HepG2 (cell line): Measurements from ENCODE around the gene C3orf22. TPM values are rescaled to one million over a fixed set of nuclear protein-coding genes. Genes with fewer than 3 reads are reported as not detected.

Source experiments
- ATAC-seq: fragments of 200-7000 bp; cut with Tn5 transposase; 3 replicates; pipeline ENCODE4 v1.9.1; 2020; ENCODE audit warnings: mild to moderate bottlenecking, moderate library complexity
- BruUV-seq: library from RNA; stranded (reverse); fragments of 400-500 nt; replicated peaks from 2 replicates; lab custom pipeline; 2021; lab: Mats Ljungman, UMichigan
- CTCF ChIA-PET: fragments of 300-600 bp; formaldehyde crosslinking; extraction: SDS; loops from one replicate; lab custom pipeline; 2021; ENCODE audit warnings: low total read pairs, inconsistent platforms, low intra/inter-chr PET ratio; lab: Yijun Ruan, JAX
- POLR2A ChIA-PET: fragments of 350-600 bp; sonication (Branson Sonifier 250); formaldehyde crosslinking; loops from one replicate; lab custom pipeline; 2020; ENCODE audit warnings: antibody characterized with exemption, inconsistent platforms; lab: Yijun Ruan, JAX
- DNase-seq: peaks from one replicate; pipeline ENCODE4 v3.0.0-alpha.2; 2015; ENCODE audit warnings: low spot score
- FAIRE-seq: peaks from 3 replicates; lab custom pipeline; 2011; peaks lifted over from hg19 to GRCh38; lab: Jason Lieb, UNC
- H2AFZ ChIP-seq: one replicate; pipeline ENCODE4 v1.6.1; 2011; ENCODE audit warnings: low read length, inconsistent platforms
- H3K27ac ChIP-seq: fragments of 300-600 bp; 3 replicates; pipeline ENCODE4 v1.8.0; 2011; ENCODE audit warnings: mixed run types, mild to moderate bottlenecking, mixed read lengths, low read length, inconsistent platforms; ENCODE audit not compliant: insufficient read depth; ENCODE audit errors: extremely low read length
- H3K27me3 ChIP-seq, 2 experiments: fragments of 200-600 bp in 1 of 2; 2 replicates in 1 of 2; 3 replicates in 1 of 2; pipeline versions ENCODE4 v1.6.0 to v1.8.0; 2011; ENCODE audit warnings: low read length in 2 of 2, mild to moderate bottlenecking in 2 of 2, moderate library complexity in 2 of 2, inconsistent platforms in 1 of 2; ENCODE audit not compliant: insufficient read depth in 2 of 2, control insufficient read depth in 1 of 2
- H3K36me3 ChIP-seq, 2 experiments: fragments of 200-600 bp in 1 of 2; replicated peaks in 1 of 2; 2 replicates in 1 of 2; 3 replicates in 1 of 2; pipeline versions ENCODE4 v1.5.1 to v1.8.0; 2011; ENCODE audit warnings: low read length in 2 of 2, inconsistent platforms in 1 of 2; ENCODE audit not compliant: insufficient read depth in 2 of 2, control insufficient read depth in 1 of 2
- H3K4me1 ChIP-seq: 2 replicates; pipeline ENCODE4 v1.5.1; 2012; ENCODE audit warnings: low read length, inconsistent platforms; ENCODE audit not compliant: insufficient read depth
- H3K4me2 ChIP-seq: 2 replicates; pipeline ENCODE4 v1.6.0; 2011; ENCODE audit warnings: low read depth, low read length, inconsistent platforms
- H3K4me3 ChIP-seq, 3 experiments: fragments of 200-600 bp in 1 of 3; sonication (generic), shearing (Covaris generic) in 1 of 3; replicated peaks in 1 of 3; 2 replicates each; pipeline ENCODE4 v1.5.1; 2011 to 2016; ENCODE audit warnings: low read length in 3 of 3, inconsistent platforms in 2 of 3, low read depth in 2 of 3, mild to moderate bottlenecking in 2 of 3, control low read depth in 1 of 3, mixed read lengths in 1 of 3; ENCODE audit not compliant: insufficient read depth in 1 of 3
- H3K79me2 ChIP-seq: one replicate; pipeline ENCODE4 v1.6.1; 2011; ENCODE audit warnings: low read length, inconsistent platforms; ENCODE audit not compliant: insufficient read depth
- H3K9ac ChIP-seq: 2 replicates; pipeline ENCODE4 v1.6.0; 2011; ENCODE audit warnings: mild to moderate bottlenecking, low read depth, low read length, inconsistent platforms; ENCODE audit not compliant: insufficient read depth
- H3K9me3 ChIP-seq: 2 replicates; pipeline ENCODE4 v1.5.1; 2012; ENCODE audit warnings: mild to moderate bottlenecking, low read length
- H4K20me1 ChIP-seq: 2 replicates; pipeline ENCODE4 v1.6.0; 2011; ENCODE audit warnings: inconsistent platforms, mild to moderate bottlenecking, low read length, moderate library complexity; ENCODE audit not compliant: insufficient read depth
- FOXK1 ChIP-seq: sonication (generic); formaldehyde crosslinking; IDR thresholded peaks from 2 replicates; pipeline ENCODE4 v1.4.0; 2020; ENCODE audit warnings: low read depth, missing genetic modification reagents, borderline replicate concordance
- FOXP4 ChIP-seq: sonication (generic); formaldehyde crosslinking; IDR thresholded peaks from 2 replicates; pipeline ENCODE4 v1.4.0; 2020; ENCODE audit warnings: missing genetic modification reagents
- HDAC2 ChIP-seq: sonication (generic); formaldehyde crosslinking; IDR thresholded peaks from 2 replicates; pipeline ENCODE4 v1.4.0; 2020; ENCODE audit warnings: missing genetic modification reagents
- LRRFIP1 ChIP-seq: sonication (generic); formaldehyde crosslinking; conservative IDR thresholded peaks from 2 replicates; pipeline ENCODE4 v1.4.0; 2020; ENCODE audit warnings: missing genetic modification reagents
- MYPOP ChIP-seq: sonication (generic); formaldehyde crosslinking; IDR thresholded peaks from 2 replicates; pipeline ENCODE4 v1.8.1; 2023; ENCODE audit warnings: mild to moderate bottlenecking, moderate library complexity, missing genetic modification reagents
- SOX6 ChIP-seq, 2 experiments: fragments of 450-650 bp in 1 of 2; sonication (generic) in 1 of 2; formaldehyde crosslinking in 1 of 2; IDR thresholded peaks; 2 replicates each; pipeline versions ENCODE4 v1.4.0 to v1.6.1; 2017 to 2020; ENCODE audit warnings: antibody characterized with exemption in 1 of 2, mild to moderate bottlenecking in 1 of 2, missing genetic modification reagents in 1 of 2
- ZBTB39 ChIP-seq: sonication (generic); formaldehyde crosslinking; IDR thresholded peaks from 2 replicates; pipeline ENCODE4 v1.5.0; 2020; ENCODE audit warnings: missing genetic modification reagents
- ZNF205 ChIP-seq: IDR thresholded peaks from 2 replicates; pipeline ENCODE4 v1.6.1; 2018; ENCODE audit warnings: missing biosample characterization, missing genetic modification reagents
- WGBS: methylation state at CpG from one replicate; pipeline ENCODE4 v1.1.6; 2017; ENCODE audit warnings: low lambda C conversion rate; 5-methylcytosine and 5-hydroxymethylcytosine counted together
- in situ Hi-C: cut with HindIII; loops from 2 replicates; pipeline ENCODE4 v1.10.0; 2017; ENCODE audit warnings: low pct_unique_long_range_greater_than_20kb; ENCODE audit not compliant: extremely low pct_ligation_motif_present
- intact Hi-C: fragments of 100-400 bp; cut with micrococcal nuclease; formaldehyde crosslinking; loops from one replicate; pipeline ENCODE4 v1.10.0; 2022; ENCODE audit not compliant: unreplicated experiment
- polyA plus RNA-seq, 8 experiments: library from polyadenylated mRNA; depleted of rRNA in 3 of 8; stranded (reverse) in 7 of 8; unstranded in 1 of 8; fragments of >200 nt; fragmentation: Illumina TruSeq in 4 of 8; extraction: Trizol in 4 of 8; gene quantifications; 2 replicates each; pipeline versions ENCODE4 v1.2.1 to v1.2.3, GENCODE V29; 2011 to 2016; ENCODE audit warnings: low read depth in 4 of 8, missing spikeins in 1 of 8, mixed read lengths in 1 of 8; ENCODE audit not compliant: insufficient read depth in 1 of 8
- total RNA-seq, 5 experiments: library from RNA; depleted of rRNA; stranded (reverse); fragments of >200 nt; fragmentation: Illumina TruSeq; extraction: Trizol; gene quantifications; 2 replicates each; pipeline ENCODE4 v1.2.3, GENCODE V29; 2016; ENCODE audit warnings: low read depth in 1 of 5
- TF ChIP-seq, protein P1 (sequence below): sonication (generic); formaldehyde crosslinking; IDR thresholded peaks from 2 replicates; pipeline ENCODE4 v1.9.0; 2021; ENCODE audit warnings: missing genetic modification reagents, mild to moderate bottlenecking, borderline replicate concordance
- TF ChIP-seq, protein P2 (sequence below): sonication (generic); formaldehyde crosslinking; IDR thresholded peaks from 2 replicates; pipeline ENCODE4 v1.8.1; 2023; ENCODE audit warnings: mild to moderate bottlenecking, missing genetic modification reagents

C3orf22 gene
- total and polyA plus RNA-seq, 2 of the 13 experiments (the other 11 are each of a cell fraction or from before 2014, with no cell fraction given) = not detected

DNA sequence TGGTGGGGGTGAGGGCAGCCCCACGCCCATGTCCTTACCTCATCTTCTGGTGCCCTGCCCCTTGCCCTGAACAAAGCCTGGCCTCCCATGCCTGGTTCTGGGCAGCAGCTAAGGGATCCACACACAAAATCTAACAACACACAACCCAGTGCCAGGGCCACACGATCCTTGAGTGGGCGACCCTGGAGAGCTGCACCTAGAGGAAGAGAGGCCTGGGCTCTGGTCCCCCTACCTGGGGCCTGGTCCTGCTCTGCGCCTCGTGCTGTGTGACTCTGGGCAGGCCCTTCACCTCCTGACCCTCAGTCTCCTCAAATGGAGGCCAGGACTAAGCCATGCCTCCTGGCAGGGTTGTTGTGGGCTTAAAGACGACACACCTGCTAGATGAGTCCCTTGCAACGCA is 20.0 kb upstream of the C3orf22 start (continued):
- TF ChIP-seq, protein P1, sequence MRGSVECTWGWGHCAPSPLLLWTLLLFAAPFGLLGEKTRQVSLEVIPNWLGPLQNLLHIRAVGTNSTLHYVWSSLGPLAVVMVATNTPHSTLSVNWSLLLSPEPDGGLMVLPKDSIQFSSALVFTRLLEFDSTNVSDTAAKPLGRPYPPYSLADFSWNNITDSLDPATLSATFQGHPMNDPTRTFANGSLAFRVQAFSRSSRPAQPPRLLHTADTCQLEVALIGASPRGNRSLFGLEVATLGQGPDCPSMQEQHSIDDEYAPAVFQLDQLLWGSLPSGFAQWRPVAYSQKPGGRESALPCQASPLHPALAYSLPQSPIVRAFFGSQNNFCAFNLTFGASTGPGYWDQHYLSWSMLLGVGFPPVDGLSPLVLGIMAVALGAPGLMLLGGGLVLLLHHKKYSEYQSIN (CRISPR knock-in tag) = no peak
- TF ChIP-seq MYPOP (CRISPR knock-in tag) = no peak
- TF ChIP-seq, protein P2, sequence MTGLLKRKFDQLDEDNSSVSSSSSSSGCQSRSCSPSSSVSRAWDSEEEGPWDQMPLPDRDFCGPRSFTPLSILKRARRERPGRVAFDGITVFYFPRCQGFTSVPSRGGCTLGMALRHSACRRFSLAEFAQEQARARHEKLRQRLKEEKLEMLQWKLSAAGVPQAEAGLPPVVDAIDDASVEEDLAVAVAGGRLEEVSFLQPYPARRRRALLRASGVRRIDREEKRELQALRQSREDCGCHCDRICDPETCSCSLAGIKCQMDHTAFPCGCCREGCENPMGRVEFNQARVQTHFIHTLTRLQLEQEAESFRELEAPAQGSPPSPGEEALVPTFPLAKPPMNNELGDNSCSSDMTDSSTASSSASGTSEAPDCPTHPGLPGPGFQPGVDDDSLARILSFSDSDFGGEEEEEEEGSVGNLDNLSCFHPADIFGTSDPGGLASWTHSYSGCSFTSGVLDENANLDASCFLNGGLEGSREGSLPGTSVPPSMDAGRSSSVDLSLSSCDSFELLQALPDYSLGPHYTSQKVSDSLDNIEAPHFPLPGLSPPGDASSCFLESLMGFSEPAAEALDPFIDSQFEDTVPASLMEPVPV = no peak
- no peak for TF ChIP-seq FOXP4 (CRISPR knock-in tag)

GRCh38 chr3:126577261-126577660 is 18.5 kb upstream of the C3orf22 start:
- H4K20me1 ChIP-seq = no peaks in the 10 kb centered on the region
- ChIA-PET CTCF (no interaction called here), POLR2A (no interaction called here)
- FAIRE-seq = no peak
- H3K4me1 ChIP-seq = 0 out of 2 replicates have a peak, but pooled peaks cover 3% of the 10 kb centered on the region
- no peak for ATAC-seq
- H3K79me2 ChIP-seq = no peaks in the 10 kb centered on the region
- no peak overlapping the region for H3K9ac ChIP-seq
- no peak overlapping the region for H3K27ac ChIP-seq
- no peak overlapping the region for H3K4me3 ChIP-seq
- no peak overlapping the region for H2AFZ ChIP-seq
- H3K36me3 ChIP-seq = no peaks in the 10 kb centered on the region
- WGBS = 9% methylated on average over 2 of the region's 2 CpGs
- H3K4me2 ChIP-seq = no peak overlapping the region
- in situ Hi-C loops = no loop called here
- BruUV-seq = no TSS peak
- DNase-seq = no peak
- intact Hi-C loops = no loop called here
- H3K9me3 ChIP-seq = no peaks in the 10 kb centered on the region
- H3K27me3 ChIP-seq = peaks cover 0 to 2% of the 10 kb centered on the region in 2 experiments; a peak in 3 of 5 replicates
- TF ChIP-seq LRRFIP1 (no peak), HDAC2 (CRISPR knock-in tag) (no peak), FOXK1 (no peak), SOX6 (IDR thresholded peaks at IDR 0.05) (no peak), SOX6 (CRISPR knock-in tag; IDR thresholded peaks at IDR 0.05) (no peak), ZNF205 (CRISPR knock-in tag) (no peak), ZBTB39 (CRISPR knock-in tag) (no peak)
